ENCODE data around the gene SLC6A19.
A peak's percentile ranks its signal among the peaks of the same experiment; 100 is the strongest.
"Not testable (repeated sequence)": the region's sequence is repeated elsewhere in the genome, so short reads cannot be mapped to it uniquely, and the experiment has no call there.

The SLC6A19 gene

DNA sequence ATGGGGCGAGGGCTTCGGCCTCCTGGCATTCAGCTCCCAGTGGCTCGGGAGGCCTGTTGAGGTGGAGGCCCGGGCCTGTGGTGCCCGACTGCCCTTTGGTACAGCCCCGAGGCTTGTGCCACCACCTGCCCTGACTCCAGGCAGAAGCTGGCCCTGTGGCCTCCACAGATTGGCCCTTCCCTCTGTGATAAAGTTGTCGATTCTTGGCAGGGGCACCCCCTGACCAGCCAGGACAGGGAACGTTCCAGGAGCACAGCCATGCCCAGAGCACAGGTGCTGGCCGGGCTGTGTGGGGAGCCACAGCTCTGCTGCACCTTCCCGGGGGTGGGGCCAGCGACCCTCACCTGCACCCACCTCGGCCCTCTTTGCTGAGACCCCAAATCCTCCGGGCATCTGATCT lies 56.4 kb downstream of the SLC6A19 start:
- no peak for ATAC-seq
- DNase-seq = no peak
- Mint-ChIP-seq H3K4me1 (peaks cover 25% of the 10 kb centered on the region), H3K27ac (no peak overlapping the region), H3K4me3 (no peak overlapping the region), H3K27me3 (no peaks in the 10 kb centered on the region), H3K9me3 (peaks cover 0 to 9% of the 10 kb centered on the region in 2 donors)

- H3K27ac Mint-ChIP-seq = no peak overlapping the region
- H3K4me1 Mint-ChIP-seq = peaks cover 17% of the 10 kb centered on the region
- peaks cover 0 to 9% of the 10 kb centered on the region in 2 donors for H3K9me3 Mint-ChIP-seq
- H3K4me3 Mint-ChIP-seq = no peak overlapping the region
- H3K27me3 Mint-ChIP-seq = peaks cover under 1% of the 10 kb centered on the region
- no peak for ATAC-seq
- no peak for DNase-seq
Observed at GRCh38 chr5:1259806-1260480, 58.5 kb downstream of the SLC6A19 start.

DNA sequence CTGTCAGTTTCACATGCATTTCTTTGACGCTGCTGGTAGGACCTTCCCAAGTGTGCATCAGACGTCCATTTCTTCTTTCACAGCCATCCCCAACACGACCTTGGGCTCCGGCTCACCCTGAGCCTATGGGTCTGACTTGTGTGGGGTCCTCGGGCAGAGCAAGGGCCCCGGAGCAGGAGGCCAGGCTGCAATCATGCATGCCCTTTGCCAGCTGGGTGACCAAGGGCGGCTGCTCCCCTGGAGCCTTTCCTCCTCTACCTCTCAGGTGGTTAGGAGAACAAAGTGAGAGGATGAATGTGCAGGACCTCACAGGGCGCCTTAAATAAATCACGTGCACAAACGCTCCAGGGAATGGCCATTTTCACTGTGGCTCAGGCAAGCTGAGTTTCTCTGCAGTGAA lies 60.2 kb downstream of the SLC6A19 start:
- DNase-seq (no peak), ATAC-seq (no peak)
- Mint-ChIP-seq H3K27me3 (peaks cover 18% of the 10 kb centered on the region), H3K4me3 (no peak overlapping the region), H3K9me3 (peaks cover 0 to 9% of the 10 kb centered on the region in 2 donors), H3K27ac (no peak overlapping the region), H3K4me1 (no peaks in the 10 kb centered on the region)

GRCh38 chr5:1262381-1262780 lies 61.0 kb downstream of the SLC6A19 start:
- H3K27ac Mint-ChIP-seq = no peak overlapping the region
- no peak for ATAC-seq
- peaks cover 21% of the 10 kb centered on the region for H3K27me3 Mint-ChIP-seq
- no peak overlapping the region for H3K4me3 Mint-ChIP-seq
- H3K9me3 Mint-ChIP-seq = peaks cover 0 to 9% of the 10 kb centered on the region in 2 donors
- no peak for DNase-seq
- no peaks in the 10 kb centered on the region for H3K4me1 Mint-ChIP-seq

GRCh38 chr5:1264211-1264610 lies 62.8 kb downstream of the SLC6A19 start:
- peaks cover 0 to 9% of the 10 kb centered on the region in 2 donors for H3K9me3 Mint-ChIP-seq
- no peak overlapping the region for H3K27ac Mint-ChIP-seq
- no peak overlapping the region for H3K4me3 Mint-ChIP-seq
- peaks cover 21% of the 10 kb centered on the region for H3K27me3 Mint-ChIP-seq
- ATAC-seq = no peak
- peaks cover 13% of the 10 kb centered on the region for H3K4me1 Mint-ChIP-seq
- no peak for DNase-seq

DNA sequence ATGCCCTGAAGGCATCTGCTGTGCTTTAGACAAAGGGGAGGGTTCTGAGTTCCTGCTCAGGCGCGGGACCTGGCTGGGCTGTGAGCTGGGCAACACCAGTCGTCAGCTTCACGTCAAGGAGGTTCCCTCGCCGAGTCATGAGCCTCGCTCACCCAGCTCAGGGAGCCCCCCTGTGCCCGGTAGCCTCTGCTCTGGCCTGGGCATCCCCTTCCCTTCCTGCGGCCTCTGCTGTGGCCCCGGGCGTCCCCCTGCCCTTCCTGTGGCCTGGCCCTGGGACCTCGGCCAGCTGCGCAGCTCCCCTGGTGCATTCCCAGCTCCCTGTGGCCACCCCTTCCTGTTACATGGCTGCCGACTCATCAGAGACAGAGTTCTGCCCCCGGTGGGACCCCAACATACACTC lies 63.6 kb downstream of the SLC6A19 start:
- H3K27me3 Mint-ChIP-seq = peaks cover 21% of the 10 kb centered on the region
- H3K4me1 Mint-ChIP-seq = peaks cover 15% of the 10 kb centered on the region
- no peak overlapping the region for H3K4me3 Mint-ChIP-seq
- ATAC-seq = no peak
- H3K27ac Mint-ChIP-seq = no peak overlapping the region
- peaks cover 0 to 9% of the 10 kb centered on the region in 2 donors for H3K9me3 Mint-ChIP-seq
- no peak for DNase-seq

DNA sequence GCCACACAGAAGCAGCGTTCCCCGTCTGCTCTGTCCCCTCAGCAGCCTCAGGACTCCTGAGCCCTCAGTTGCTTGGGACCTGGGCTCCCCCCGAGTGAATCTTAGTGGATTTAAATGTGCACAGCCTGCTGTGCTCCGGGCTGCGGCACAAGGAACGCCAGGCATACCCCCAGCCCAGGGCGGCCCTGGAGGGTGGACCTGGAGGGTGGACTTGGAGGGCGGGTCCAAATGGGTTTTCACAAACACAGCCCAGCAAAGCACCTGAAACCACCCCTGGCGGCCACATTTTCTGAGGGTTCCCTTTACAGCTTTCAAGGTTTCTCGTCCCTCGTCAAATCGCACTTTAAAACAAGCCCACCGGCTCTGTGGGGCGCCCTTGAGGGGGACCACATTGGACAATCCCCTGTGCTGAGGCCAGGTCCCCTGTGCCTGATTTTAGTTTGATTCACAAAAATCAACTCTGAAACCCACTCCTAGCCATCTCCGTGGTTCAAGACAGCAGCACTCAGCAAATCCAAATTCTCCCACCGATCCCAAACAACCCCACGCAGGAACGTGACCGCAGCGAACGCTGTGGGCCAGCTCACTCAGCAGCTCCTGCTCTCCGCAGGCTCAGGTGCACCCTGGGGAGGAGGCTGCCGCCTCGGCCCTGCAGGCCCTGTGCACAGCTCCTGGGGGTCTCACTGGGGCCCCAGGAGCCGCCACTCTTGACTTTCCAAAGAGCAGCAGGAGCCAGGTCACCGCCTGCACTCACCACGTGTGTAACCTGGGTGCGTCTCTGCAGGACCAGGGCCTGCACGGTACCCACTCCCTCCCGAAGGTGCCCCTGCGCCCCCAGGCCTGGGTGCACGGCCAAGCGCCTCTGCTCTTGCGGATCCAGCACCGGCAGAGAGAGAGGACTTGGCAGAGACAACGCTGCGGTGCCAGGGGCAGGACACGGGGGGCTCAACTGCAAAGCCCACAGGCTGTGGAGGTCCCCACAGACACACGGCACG lies 64.4 kb downstream of the SLC6A19 start:
- no peak overlapping the region for H3K27ac Mint-ChIP-seq
- peaks cover 15% of the 10 kb centered on the region for H3K4me1 Mint-ChIP-seq
- H3K4me3 Mint-ChIP-seq = no peak overlapping the region
- peaks cover 28% of the 10 kb centered on the region for H3K27me3 Mint-ChIP-seq
- H3K9me3 Mint-ChIP-seq = peaks cover 0 to 9% of the 10 kb centered on the region in 2 donors
- ATAC-seq = no peak
- DNase-seq = no peak

DNA sequence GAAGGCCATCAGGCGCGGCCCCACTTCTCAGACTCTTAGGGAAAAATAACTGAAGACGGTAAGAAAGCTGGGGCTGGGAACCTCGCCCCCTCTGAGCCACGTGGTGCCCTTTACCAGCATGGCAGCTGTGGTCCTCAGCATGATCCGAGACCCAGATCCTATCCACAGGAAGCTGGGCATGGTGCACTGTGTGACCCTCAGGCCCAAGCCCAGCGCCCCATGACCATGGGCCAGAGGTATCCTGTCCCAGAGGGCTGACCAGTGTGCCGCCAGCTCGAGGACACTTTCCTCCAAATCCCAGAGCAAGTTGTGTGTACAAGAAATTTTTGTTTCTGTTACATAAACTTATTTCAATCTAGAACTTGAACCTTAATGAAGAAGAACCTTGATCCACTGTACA lies 65.4 kb downstream of the SLC6A19 start:
- Mint-ChIP-seq H3K9me3 (peaks cover 0 to 9% of the 10 kb centered on the region in 2 donors), H3K27ac (peak overlapping the region in 1 of 2 donors; percentile 38), H3K4me1 (peaks cover 15% of the 10 kb centered on the region), H3K4me3 (no peak overlapping the region), H3K27me3 (peaks cover 29% of the 10 kb centered on the region)
- no peak for DNase-seq
- no peak for ATAC-seq

DNA sequence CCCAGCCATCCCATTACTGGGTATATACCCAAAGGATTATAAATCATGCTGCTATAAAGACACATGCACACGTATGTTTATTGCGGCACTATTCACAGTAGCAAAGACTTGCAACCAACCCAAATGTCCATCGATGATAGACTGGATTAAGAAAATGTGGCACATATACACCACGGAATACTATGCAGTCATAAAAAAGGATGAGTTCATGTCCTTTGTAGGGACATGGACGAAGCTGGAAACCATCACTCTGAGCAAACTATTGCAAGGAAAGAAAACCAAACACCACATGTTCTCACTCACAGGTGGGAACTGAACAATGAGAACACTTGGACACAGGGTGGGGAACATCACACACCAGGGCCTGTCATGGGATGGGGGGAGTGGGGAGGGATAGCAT lies 66.1 kb downstream of the SLC6A19 start:
- H3K4me1 Mint-ChIP-seq = peaks cover 15% of the 10 kb centered on the region
- not testable (repeated sequence) for H3K4me3 Mint-ChIP-seq, DNase-seq, H3K27ac Mint-ChIP-seq, ATAC-seq, H3K9me3 Mint-ChIP-seq
- H3K27me3 Mint-ChIP-seq = peaks cover 29% of the 10 kb centered on the region

- Mint-ChIP-seq H3K27me3 (peaks cover 29% of the 10 kb centered on the region), H3K4me3 (no peak overlapping the region), H3K4me1 (peaks cover 15% of the 10 kb centered on the region), H3K27ac (no peak overlapping the region), H3K9me3 (no peaks in the 10 kb centered on the region)
- no peak for DNase-seq
- no peak for ATAC-seq
Observed at GRCh38 chr5:1268056-1268455, 66.7 kb downstream of the SLC6A19 start.

DNA sequence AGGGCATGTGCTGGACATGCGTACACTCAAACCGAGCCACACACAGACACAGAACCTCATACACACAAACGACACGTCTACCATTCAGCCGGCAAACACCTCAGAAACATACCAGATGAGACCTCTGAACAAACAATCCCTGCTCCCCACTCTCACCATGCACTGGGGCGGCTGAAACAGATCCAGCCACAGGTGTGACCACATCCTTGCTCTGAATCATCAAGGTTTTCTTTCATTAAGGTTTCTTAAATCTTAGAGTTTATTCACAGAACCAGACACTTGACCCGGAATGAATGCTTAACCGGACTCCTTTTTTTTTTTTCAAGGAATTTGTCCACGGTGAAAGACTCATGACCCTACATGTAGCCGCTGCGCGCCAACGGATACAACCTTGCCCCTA lies 67.3 kb downstream of the SLC6A19 start:
- Mint-ChIP-seq H3K4me3 (no peak overlapping the region), H3K27ac (no peak overlapping the region)
- ATAC-seq = peak; percentile 99

GRCh38 chr5:1270426-1270825 lies 69.0 kb downstream of the SLC6A19 start:
- H3K27ac Mint-ChIP-seq = no peak overlapping the region

More for the DNA sequence above, 67.3 kb downstream of the SLC6A19 start:
- peak; percentile 63 to 78 for DNase-seq
- Mint-ChIP-seq H3K4me1 (peaks cover 16% of the 10 kb centered on the region), H3K27me3 (peaks cover 29% of the 10 kb centered on the region), H3K9me3 (no peaks in the 10 kb centered on the region)

GRCh38 chr5:1270933-1271914 lies 69.8 kb downstream of the SLC6A19 start:
- peaks cover 15% of the 10 kb centered on the region for H3K27me3 Mint-ChIP-seq

More at GRCh38 chr5:1270426-1270825, 69.0 kb downstream of the SLC6A19 start:
- ATAC-seq (no peak), DNase-seq (no peak)
- no peaks in the 10 kb centered on the region for H3K9me3 Mint-ChIP-seq
- H3K27me3 Mint-ChIP-seq = peaks cover 23% of the 10 kb centered on the region
- H3K4me3 Mint-ChIP-seq = no peak overlapping the region
- peaks cover 21% of the 10 kb centered on the region for H3K4me1 Mint-ChIP-seq

GRCh38 chr5:1272201-1272600 lies 70.8 kb downstream of the SLC6A19 start:
- Mint-ChIP-seq H3K4me1 (peaks cover 21% of the 10 kb centered on the region), H3K27me3 (peaks cover 8% of the 10 kb centered on the region), H3K27ac (no peak overlapping the region), H3K4me3 (no peak overlapping the region), H3K9me3 (no peaks in the 10 kb centered on the region)
- ATAC-seq (no peak), DNase-seq (no peak)

More at GRCh38 chr5:1270933-1271914, 69.8 kb downstream of the SLC6A19 start:
- Mint-ChIP-seq H3K27ac (no peak overlapping the region), H3K4me3 (no peak overlapping the region), H3K4me1 (peaks cover 21% of the 10 kb centered on the region), H3K9me3 (no peaks in the 10 kb centered on the region)
- DNase-seq (no peak), ATAC-seq (no peak)

- Mint-ChIP-seq H3K27ac (no peak overlapping the region), H3K4me1 (peaks cover 13% of the 10 kb centered on the region), H3K4me3 (no peak overlapping the region), H3K9me3 (no peaks in the 10 kb centered on the region), H3K27me3 (peaks cover 8% of the 10 kb centered on the region)
- DNase-seq = no peak
- ATAC-seq = no peak
Observed at GRCh38 chr5:1273745-1274144, 72.3 kb downstream of the SLC6A19 start.

Data from stimulated activated naive CD8-positive, alpha-beta T cell treated with anti-CD3 and anti-CD28 coated beads, Interleukin-15, amount 100 ng/mL, for 72 hours (primary cell).